Vagina (tissue), 2 donors: Measurements from ENCODE around the gene NR4A1. TPM values are rescaled to one million over a fixed set of nuclear protein-coding genes. Genes with fewer than 3 reads are reported as not detected.

Source experiments
- DNase-seq, 2 donors: peaks; one replicate each; pipeline ENCODE4 v3.0.0-alpha.2; 2017; ENCODE audit errors: extremely low spot score in 2 of 2
- H3K27ac ChIP-seq: fragments of 200-600 bp; sonication (generic); one replicate; pipeline ENCODE4 v1.5.1; 2019
- H3K27me3 ChIP-seq: fragments of 200-600 bp; sonication (generic); one replicate; pipeline ENCODE4 v1.5.1; 2019
- H3K36me3 ChIP-seq, 2 donors: fragments of 200-600 bp; sonication (generic); one replicate each; pipeline ENCODE4 v1.5.1; 2017 to 2019
- H3K4me1 ChIP-seq: fragments of 200-600 bp; sonication (generic); one replicate; pipeline ENCODE4 v1.5.1; 2019
- H3K4me3 ChIP-seq, 2 donors: fragments of 200-600 bp; sonication (generic); 1 replicate in 1 of 2; 2 replicates in 1 of 2; pipeline ENCODE4 v1.5.1; 2016 to 2019
- H3K9me3 ChIP-seq: fragments of 200-600 bp; sonication (generic); one replicate; pipeline ENCODE4 v1.5.1; 2019
- CTCF ChIP-seq, 3 experiments: fragments of 450-650 bp in 2 of 3; fragments of 200-600 bp in 1 of 3; sonication (generic) in 1 of 3; IDR thresholded peaks; one replicate each; pipeline ENCODE4 v1.5.1; 2017 to 2019; ENCODE audit warnings: antibody characterized with exemption in 3 of 3, mild to moderate bottlenecking in 2 of 3, moderate library complexity in 2 of 3
- POLR2A ChIP-seq, 2 donors: fragments of 450-650 bp; IDR thresholded peaks; one replicate each; pipeline ENCODE4 v1.6.1; 2017; ENCODE audit warnings: antibody characterized with exemption in 2 of 2, mild to moderate bottlenecking in 2 of 2, moderate library complexity in 2 of 2
- POLR2AphosphoS5 ChIP-seq, 2 donors: sonication (generic); formaldehyde crosslinking; IDR thresholded peaks; one replicate each; pipeline ENCODE4 v1.9.0; 2017; ENCODE audit warnings: antibody characterized with exemption in 2 of 2, mild to moderate bottlenecking in 2 of 2, low read depth in 1 of 2; ENCODE audit not compliant: insufficient read depth in 1 of 2
- intact Hi-C: fragments of 100-400 bp; cut with DNase I; formaldehyde crosslinking; loops from one replicate; pipeline ENCODE4 v1.15.1; 2023
- total RNA-seq: library from RNA; depleted of rRNA; stranded (reverse); fragments of >200 nt; gene quantifications from one replicate; pipeline ENCODE4 v1.2.3, GENCODE V29; 2016

Gene NR4A1
- total RNA-seq, 1 donor from 2014 or later = 465 TPM

GRCh38 chr12:52027085-52027843 is 24.0 kb upstream of the NR4A1 start:
- Histone ChIP-seq H3K27me3 (no peaks in the 10 kb centered on the region), H3K9me3 (no peaks in the 10 kb centered on the region), H3K4me1 (peaks cover 30% of the 10 kb centered on the region), H3K4me3 (no peak overlapping the region), H3K36me3 (no peaks in the 10 kb centered on the region), H3K27ac (peak overlapping the region; percentile 84)
- no peak for DNase-seq
- TF ChIP-seq POLR2A (IDR thresholded peaks at IDR 0.05) = no peak
- TF ChIP-seq POLR2AphosphoS5 (IDR thresholded peaks at IDR 0.05; ENCODE audit: insufficient read depth in 1 of 2, low read depth in 1 of 2) = no peak
- TF ChIP-seq CTCF (IDR thresholded peaks at IDR 0.05) = no peak
- intact Hi-C loops = loop anchor here (5.0 kb wide), 1 partner anchor 55 kb away; no protein-coding TSS in a partner anchor

- H3K27me3 ChIP-seq = no peaks in the 10 kb centered on the region
- intact Hi-C loops = loop anchor here (5.0 kb wide), 1 partner anchor 53 kb away; no protein-coding TSS in a partner anchor
- H3K4me1 ChIP-seq = peaks cover 29% of the 10 kb centered on the region
- H3K4me3 ChIP-seq = no peak overlapping the region
- no peak overlapping the region for H3K27ac ChIP-seq
- DNase-seq = no peak
- no peaks in the 10 kb centered on the region for H3K9me3 ChIP-seq
- no peak for TF ChIP-seq POLR2AphosphoS5 (IDR thresholded peaks at IDR 0.05; ENCODE audit: insufficient read depth in 1 of 2, low read depth in 1 of 2)
- TF ChIP-seq CTCF (IDR thresholded peaks at IDR 0.05) = no peak
- TF ChIP-seq POLR2A (IDR thresholded peaks at IDR 0.05) = no peak
- no peaks in the 10 kb centered on the region for H3K36me3 ChIP-seq
These were observed 21.6 kb upstream of the NR4A1 start for GRCh38 chr12:52029685-52030084.

- DNase-seq = peak in 1 of 2 donors; percentile 95
- H3K4me1 ChIP-seq = peaks cover 34% of the 10 kb centered on the region
- TF ChIP-seq CTCF (IDR thresholded peaks at IDR 0.05) (no peak), POLR2AphosphoS5 (IDR thresholded peaks at IDR 0.05; ENCODE audit: insufficient read depth in 1 of 2, low read depth in 1 of 2) (no peak), POLR2A (IDR thresholded peaks at IDR 0.05) (no peak)
- no peaks in the 10 kb centered on the region for H3K9me3 ChIP-seq
- H3K27ac ChIP-seq = peak overlapping the region; percentile 98
- H3K27me3 ChIP-seq = no peaks in the 10 kb centered on the region
- peak overlapping the region; percentile 36 to 39 for H3K4me3 ChIP-seq
- H3K36me3 ChIP-seq = no peaks in the 10 kb centered on the region
- intact Hi-C loops = no loop called here
These were observed 18.8 kb upstream of the NR4A1 start for GRCh38 chr12:52032446-52032803.

GRCh38 chr12:52032804-52033445 is 18.3 kb upstream of the NR4A1 start:
- Histone ChIP-seq H3K36me3 (no peaks in the 10 kb centered on the region), H3K27ac (peak overlapping the region; percentile 98), H3K4me1 (peaks cover 39% of the 10 kb centered on the region), H3K9me3 (no peaks in the 10 kb centered on the region), H3K4me3 (peak overlapping the region; percentile 36 to 39), H3K27me3 (no peaks in the 10 kb centered on the region)
- DNase-seq = peak in 1 of 2 donors; percentile 99
- intact Hi-C loops = no loop called here
- TF ChIP-seq CTCF (IDR thresholded peaks at IDR 0.05) = no peak
- peak; percentile 48 to 93 for TF ChIP-seq POLR2A (IDR thresholded peaks at IDR 0.05)
- TF ChIP-seq POLR2AphosphoS5 (IDR thresholded peaks at IDR 0.05; ENCODE audit: insufficient read depth in 1 of 2, low read depth in 1 of 2) = peak; percentile 90 to 93
